CD4-positive, alpha-beta T cell treated with Interleukin-6 at 100 ng/mL for 8 hours (primary cell): ENCODE data around the gene RUNX2.
"Not testable (repeated sequence)": the region's sequence is repeated elsewhere in the genome, so short reads cannot be mapped to it uniquely, and the experiment has no call there.

ENCODE experiments used
- DNase-seq: peaks from one replicate; pipeline ENCODE4 v3.0.0-alpha.2; 2020; ENCODE audit warnings: mixed read lengths, low spot score

The RUNX2 gene

GRCh38 chr6:45460166-45460565 is 132.0 kb downstream of the RUNX2 start:
- no peak for DNase-seq

DNA sequence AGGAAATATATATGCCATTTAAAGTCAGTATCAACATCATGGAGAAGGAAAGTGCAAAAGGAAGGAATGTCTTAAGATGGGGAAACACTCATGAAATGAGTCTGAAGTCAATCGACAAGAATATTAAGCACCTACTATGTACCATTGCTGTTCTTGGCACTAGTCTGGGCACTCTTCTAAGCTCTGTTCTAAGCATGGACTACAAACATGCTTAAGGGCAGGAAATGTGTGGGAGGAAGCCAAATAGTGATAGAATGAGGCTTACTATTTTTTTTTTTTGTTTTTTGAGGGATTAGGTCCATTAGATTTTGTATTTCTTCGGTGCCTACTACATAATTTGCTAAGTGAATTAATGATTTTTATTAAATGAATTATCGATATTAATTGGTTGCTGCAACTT is 133.4 kb downstream of the RUNX2 start:
- no peak for DNase-seq

- DNase-seq, result no peak
Measured at GRCh38 chr6:45462190-45463134, 134.3 kb downstream of the RUNX2 start.

GRCh38 chr6:45464685-45465084 is 136.6 kb downstream of the RUNX2 start:
- no peak for DNase-seq

GRCh38 chr6:45466686-45467085 is 138.6 kb downstream of the RUNX2 start:
- DNase-seq, result no peak

DNA sequence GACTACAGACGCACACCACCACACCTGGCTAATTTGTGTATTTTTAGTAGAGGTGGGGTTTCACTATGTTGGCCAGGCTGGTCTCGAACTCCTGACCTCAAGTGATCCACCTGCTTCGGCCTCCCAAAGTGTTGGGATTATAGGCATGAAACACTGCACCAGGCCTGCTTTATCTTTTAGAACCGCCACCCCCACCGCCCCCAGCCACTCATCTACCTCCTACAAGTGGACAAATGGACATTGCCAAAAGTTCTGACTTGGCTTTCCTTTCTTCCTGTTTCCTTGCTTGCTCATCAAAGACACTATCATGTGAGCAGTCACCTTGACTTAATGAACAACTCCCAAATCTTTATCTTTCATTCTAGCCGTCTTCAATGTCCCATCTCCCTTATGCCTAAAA is 139.3 kb downstream of the RUNX2 start:
- not testable (repeated sequence) for DNase-seq

- no peak for DNase-seq
Measured at GRCh38 chr6:45467853-45468252, 139.7 kb downstream of the RUNX2 start.

DNA sequence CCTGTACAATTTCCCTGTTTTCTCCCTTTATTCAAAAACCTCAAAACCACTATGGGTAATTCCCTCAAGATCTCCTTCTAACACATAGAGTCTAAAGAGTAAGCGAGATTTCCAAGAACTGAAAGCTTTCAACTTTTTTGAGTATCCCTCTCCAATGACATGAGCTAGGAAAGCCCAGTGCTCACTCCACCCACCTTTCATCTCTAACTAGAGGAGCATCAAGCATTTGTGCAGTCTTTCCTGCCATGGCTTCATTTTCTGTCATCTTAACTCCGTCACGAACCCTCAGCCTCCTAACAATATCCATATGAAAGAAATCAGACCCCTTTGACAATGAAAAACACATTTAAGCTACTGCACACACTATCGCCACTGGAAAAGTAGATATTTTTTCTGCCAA is 141.5 kb downstream of the RUNX2 start:
- no peak for DNase-seq

GRCh38 chr6:45470131-45470738 is 142.1 kb downstream of the RUNX2 start:
- DNase-seq, result no peak

GRCh38 chr6:45472382-45472781 is 144.3 kb downstream of the RUNX2 start:
- DNase-seq, result no peak

DNA sequence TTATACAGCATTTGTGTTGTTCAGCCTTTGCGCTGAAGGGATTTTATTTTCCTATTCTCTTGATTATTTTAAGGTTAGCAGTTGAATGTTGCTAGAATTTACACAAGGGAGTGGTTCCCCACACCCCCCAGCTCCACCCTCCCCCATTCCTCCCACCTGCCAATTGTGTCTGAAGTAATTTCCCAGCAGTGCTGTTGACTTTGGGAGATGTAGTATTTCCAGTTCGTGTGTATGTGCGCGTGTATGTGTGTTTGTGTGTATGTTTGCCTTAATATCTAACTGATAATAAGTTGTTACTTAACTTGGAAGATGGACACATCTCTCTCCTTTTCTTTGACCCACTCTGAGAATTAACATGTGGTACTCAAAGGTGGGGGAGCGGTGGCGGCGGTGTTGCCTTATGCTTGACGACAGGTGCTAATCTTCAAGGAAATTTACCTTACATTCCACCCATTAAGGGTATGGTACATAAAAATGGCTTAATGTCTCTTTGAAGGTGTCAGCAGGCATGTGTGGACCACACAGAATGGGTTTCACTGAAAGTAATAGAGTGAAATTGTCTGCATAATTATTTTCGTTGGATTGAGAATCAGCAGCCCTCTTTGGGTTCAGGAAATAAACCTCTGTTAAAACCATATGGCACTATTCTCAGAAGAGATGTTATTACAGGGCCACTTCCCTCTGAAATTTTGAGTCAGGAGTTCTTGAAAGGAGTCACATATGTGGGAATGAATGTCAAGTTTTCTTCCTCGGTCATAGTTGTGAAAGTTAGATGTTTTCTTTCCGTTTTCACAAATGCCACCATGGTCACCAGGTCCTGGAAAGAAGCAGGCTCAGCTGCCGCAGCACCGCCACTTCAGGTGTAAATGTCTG is 145.2 kb downstream of the RUNX2 start:
- DNase-seq, result no peak

DNA sequence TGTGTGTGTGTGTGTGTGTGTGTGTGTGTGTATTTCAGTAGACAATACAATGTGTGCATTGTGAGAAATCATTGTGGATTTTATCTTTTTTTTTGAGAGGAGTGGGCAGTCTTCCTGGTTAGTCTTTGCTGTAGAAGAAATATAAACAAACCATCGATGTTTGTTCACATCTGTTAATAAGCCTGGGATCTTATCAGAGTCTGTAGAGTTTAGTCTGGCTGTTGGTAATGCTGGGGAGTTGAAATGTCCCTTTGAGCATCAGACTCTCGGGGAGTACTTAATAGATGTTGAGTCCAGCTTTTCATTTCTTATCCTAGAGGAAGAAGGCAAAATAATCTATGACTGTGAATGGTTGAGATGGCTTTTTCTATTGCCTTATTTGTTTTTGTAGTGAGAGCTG is 146.2 kb downstream of the RUNX2 start:
- no peak for DNase-seq

GRCh38 chr6:45476341-45476740 is 148.2 kb downstream of the RUNX2 start:
- no peak for DNase-seq

- no peak for DNase-seq
Measured at GRCh38 chr6:45477278-45477677, 149.1 kb downstream of the RUNX2 start.

DNA sequence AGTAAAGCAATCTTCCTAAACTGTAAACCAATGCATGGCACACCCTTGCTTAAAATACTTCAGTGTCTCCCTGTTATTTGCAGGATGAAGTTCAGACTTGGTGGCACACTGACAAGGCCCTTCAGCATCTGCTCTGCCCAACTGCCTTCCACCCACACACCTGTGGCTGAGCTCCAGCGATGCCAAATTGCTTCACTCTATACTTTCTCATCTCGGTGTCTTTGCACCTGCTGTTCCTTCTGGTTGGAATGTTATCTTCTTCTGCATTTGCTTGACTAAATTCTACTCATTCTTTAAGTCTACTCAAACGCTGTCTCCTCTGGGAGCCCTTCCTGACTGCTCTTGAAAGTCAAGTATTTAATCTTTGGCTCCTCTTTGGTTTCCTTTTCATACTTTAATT is 149.7 kb downstream of the RUNX2 start:
- no peak for DNase-seq

DNA sequence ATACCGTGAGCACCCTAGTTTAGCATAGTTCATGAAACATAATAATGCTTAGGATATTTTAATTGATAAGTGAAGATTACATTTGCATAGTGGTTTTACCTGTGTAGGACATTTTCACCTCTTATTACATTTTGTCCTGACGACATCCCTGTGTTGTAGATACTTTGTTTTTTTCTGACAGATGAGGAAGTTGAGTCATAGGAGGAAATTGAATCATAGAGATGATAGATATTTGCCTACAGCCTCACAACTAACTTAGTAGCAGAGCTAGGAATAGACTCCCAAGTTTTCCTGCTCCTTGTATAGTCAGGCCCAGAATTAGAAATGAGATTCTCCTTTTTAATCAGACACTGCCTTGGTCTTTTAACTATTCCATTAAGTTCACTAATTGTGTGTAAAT is 150.1 kb downstream of the RUNX2 start:
- no peak for DNase-seq

GRCh38 chr6:45479834-45480751 is 152.0 kb downstream of the RUNX2 start:
- DNase-seq, result no peak

- DNase-seq, result no peak
Measured at GRCh38 chr6:45480752-45481415, 152.8 kb downstream of the RUNX2 start.

DNA sequence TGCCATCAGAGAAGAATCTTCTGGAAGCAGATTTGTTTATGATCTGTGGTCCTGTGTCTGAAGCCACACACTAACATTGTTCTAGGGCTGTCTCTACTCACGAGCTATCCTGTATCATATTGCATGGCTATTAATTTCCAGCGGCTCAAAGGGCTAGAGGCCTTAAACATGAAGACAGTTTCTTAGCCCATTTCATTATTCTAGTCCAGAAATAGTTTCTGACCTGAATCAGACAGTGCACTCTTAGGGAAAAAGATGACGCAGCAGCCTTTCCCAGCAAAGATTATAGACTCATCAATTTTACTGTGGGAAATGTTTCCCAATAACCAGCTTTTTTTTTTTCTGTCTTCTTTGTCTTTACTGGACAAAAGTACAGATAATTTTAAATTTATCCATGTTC is 154.9 kb downstream of the RUNX2 start:
- DNase-seq, result no peak

DNA sequence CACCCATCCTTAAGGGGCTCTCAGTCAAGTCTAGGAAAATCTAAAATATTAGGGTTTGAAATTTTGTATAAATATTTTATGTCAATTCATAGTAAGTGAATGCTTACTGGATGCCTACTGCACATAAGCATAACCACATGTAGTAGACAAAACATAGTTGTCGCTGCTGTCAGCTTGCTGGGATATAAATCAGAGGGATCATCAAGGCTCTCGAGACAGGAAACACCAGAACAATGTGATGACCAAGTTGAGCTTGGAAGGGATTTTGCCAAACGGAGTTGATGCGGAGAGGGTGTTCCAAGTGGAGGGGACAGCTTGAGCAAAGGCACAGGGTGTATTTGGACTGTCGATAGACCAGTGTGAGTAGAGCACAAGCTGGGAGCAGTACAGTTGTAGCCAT is 155.4 kb downstream of the RUNX2 start:
- DNase-seq, result no peak

- no peak for DNase-seq
Measured at GRCh38 chr6:45486736-45487135, 158.6 kb downstream of the RUNX2 start.
